ENCODE results near the gene PREP. TPM values are rescaled to one million over a fixed set of nuclear protein-coding genes. Genes with fewer than 3 reads are reported as not detected.

Gene PREP
- total RNA-seq, 6 experiments from 2014 or later: 14.8 to 18.8 (median 16.7) TPM

DNA sequence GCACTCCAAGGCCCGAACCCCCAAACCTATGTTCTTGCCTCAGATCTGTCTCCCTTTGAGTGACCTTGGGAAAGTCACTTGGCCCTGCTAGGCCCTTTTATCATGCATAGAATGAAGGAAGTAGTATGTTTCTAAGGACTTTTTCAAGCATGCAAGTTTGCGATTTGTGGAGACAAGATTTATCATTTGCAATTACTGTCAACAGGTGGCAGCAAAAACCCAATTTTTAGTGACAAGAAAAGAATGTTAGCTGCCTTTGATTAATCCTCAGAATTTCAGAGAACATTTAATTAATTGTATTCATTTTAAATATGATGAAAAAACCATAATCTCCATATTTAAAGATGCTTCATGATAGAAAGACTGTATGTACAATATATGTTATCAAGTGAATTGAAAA, 28.3 kb upstream of the PREP start:
- no peak overlapping the region for H3K4me3 ChIP-seq
- WGBS (ENCODE audit: insufficient coverage, low coverage, low lambda C conversion rate, missing lambda C conversion rate): 3% methylated on average over 2 of the region's 2 CpGs
- no peaks in the 10 kb centered on the region for H3K36me3 ChIP-seq
- intact Hi-C loops (cut with DNase I): no loop called here
- H3K4me1 ChIP-seq: no peaks in the 10 kb centered on the region
- no peak for TF ChIP-seq POLR2A (IDR thresholded peaks at IDR 0.05)
- TF ChIP-seq, protein P1, sequence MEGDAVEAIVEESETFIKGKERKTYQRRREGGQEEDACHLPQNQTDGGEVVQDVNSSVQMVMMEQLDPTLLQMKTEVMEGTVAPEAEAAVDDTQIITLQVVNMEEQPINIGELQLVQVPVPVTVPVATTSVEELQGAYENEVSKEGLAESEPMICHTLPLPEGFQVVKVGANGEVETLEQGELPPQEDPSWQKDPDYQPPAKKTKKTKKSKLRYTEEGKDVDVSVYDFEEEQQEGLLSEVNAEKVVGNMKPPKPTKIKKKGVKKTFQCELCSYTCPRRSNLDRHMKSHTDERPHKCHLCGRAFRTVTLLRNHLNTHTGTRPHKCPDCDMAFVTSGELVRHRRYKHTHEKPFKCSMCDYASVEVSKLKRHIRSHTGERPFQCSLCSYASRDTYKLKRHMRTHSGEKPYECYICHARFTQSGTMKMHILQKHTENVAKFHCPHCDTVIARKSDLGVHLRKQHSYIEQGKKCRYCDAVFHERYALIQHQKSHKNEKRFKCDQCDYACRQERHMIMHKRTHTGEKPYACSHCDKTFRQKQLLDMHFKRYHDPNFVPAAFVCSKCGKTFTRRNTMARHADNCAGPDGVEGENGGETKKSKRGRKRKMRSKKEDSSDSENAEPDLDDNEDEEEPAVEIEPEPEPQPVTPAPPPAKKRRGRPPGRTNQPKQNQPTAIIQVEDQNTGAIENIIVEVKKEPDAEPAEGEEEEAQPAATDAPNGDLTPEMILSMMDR (IDR thresholded peaks at IDR 0.05): peak; percentile 28 to 62 (median 58)
- H3K9me3 ChIP-seq: no peaks in the 10 kb centered on the region
- H3K27me3 ChIP-seq: no peaks in the 10 kb centered on the region
- DNase-seq (no peak), ATAC-seq (peak in 1 of 4 donors; percentile 37)
- H3K27ac ChIP-seq: no peak overlapping the region

DNA sequence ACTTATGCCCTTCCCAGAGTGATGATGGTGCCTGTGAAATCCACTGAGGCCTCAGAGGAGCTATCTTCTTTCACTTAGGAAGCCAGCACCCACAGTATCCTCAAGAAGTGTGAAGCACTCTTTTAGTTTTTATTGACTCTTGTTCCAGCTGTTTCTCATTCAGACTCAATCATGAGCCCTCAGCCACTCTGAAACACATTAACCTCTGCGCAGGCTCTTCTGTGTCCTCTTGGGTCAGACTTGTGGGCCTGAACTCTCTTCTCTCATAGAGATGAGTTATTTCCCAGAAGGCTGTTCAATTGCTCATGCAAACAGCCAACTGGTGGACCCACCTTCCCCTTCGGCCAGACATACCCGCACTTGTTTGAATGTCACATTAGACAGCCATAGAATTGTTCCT, 27.8 kb upstream of the PREP start:
- no peak overlapping the region for H3K27ac ChIP-seq
- ATAC-seq: no peak
- H3K4me3 ChIP-seq: no peak overlapping the region
- no peaks in the 10 kb centered on the region for H3K36me3 ChIP-seq
- TF ChIP-seq POLR2A (IDR thresholded peaks at IDR 0.05): no peak
- TF ChIP-seq, protein P1 (IDR thresholded peaks at IDR 0.05): no peak
- DNase-seq: no peak
- no peaks in the 10 kb centered on the region for H3K9me3 ChIP-seq
- intact Hi-C loops (cut with DNase I): no loop called here
- WGBS (ENCODE audit: insufficient coverage, low coverage, low lambda C conversion rate, missing lambda C conversion rate): 84% methylated on average over 3 of the region's 3 CpGs
- no peaks in the 10 kb centered on the region for H3K27me3 ChIP-seq
- no peaks in the 10 kb centered on the region for H3K4me1 ChIP-seq

DNA sequence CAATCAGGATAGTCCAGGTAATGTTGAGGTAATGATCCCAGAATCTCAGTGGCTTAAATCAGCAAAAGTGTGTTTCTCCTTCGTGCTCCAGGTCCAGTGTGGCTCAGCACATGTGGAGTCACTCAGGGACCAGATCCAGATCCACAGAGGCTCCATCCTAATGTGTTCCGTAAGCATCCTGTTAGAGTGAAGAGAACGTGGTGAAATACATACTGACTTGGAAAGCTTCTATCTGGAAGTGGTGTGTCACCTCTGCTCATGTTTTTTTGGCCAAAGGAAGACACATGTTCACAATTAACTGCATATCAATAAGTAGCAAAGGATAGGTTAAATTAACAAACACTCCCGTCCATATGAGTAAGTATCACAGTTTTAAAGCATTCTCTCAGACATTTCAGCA, 26.8 kb upstream of the PREP start:
- ATAC-seq: no peak
- no peaks in the 10 kb centered on the region for H3K4me1 ChIP-seq
- H3K4me3 ChIP-seq: no peak overlapping the region
- WGBS (ENCODE audit: insufficient coverage, low coverage, low lambda C conversion rate, missing lambda C conversion rate): 72% methylated on average over 4 of the region's 4 CpGs
- no peak for TF ChIP-seq POLR2A (IDR thresholded peaks at IDR 0.05)
- TF ChIP-seq, protein P1 (IDR thresholded peaks at IDR 0.05): no peak
- H3K27ac ChIP-seq: no peak overlapping the region
- no peaks in the 10 kb centered on the region for H3K27me3 ChIP-seq
- intact Hi-C loops (cut with DNase I): loop anchor here in 1 of 2 donors (10.0 kb wide), 1 partner anchor 345 kb away; no protein-coding TSS in a partner anchor
- no peaks in the 10 kb centered on the region for H3K36me3 ChIP-seq
- H3K9me3 ChIP-seq: no peaks in the 10 kb centered on the region
- no peak for DNase-seq

DNA sequence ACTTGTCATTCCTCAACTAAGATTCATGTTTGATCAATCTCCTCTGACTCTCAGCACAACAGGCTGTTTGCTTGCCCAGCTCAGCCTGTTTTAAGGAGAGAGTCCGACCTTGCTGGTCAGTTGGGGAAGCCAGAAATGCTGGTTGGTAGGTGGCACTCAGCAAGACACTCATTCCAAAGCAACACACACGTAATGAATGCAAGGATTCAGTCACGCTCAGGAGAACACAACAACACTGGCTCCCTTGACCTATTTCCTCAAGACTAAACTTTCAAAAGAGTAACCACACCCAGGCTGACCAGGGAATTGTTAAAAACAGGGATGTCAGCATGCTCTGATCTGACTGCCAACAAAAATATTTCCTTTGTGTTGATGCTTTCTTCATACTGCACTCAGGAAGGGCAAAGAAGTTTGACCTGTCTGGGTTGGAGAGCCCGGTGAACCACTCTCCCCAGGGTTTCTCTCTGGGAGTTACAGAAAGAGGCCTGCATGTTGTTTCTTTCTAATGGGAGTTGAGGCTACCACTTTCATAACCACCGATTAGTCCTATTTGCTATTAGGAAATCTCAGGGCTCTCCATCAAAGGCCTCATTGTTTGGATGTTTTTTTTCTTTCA, 25.6 kb upstream of the PREP start:
- Histone ChIP-seq H3K4me1 (no peaks in the 10 kb centered on the region), H3K9me3 (no peaks in the 10 kb centered on the region), H3K27me3 (no peaks in the 10 kb centered on the region), H3K27ac (no peak overlapping the region), H3K4me3 (no peak overlapping the region), H3K36me3 (no peaks in the 10 kb centered on the region)
- no peak for ATAC-seq
- no peak for TF ChIP-seq POLR2A (IDR thresholded peaks at IDR 0.05)
- TF ChIP-seq, protein P1 (IDR thresholded peaks at IDR 0.05): no peak
- no peak for DNase-seq
- intact Hi-C loops (cut with DNase I): loop anchor here in 1 of 2 donors (10.0 kb wide), 1 partner anchor 344 kb away; no protein-coding TSS in a partner anchor
- 39% methylated on average over 5 of the region's 5 CpGs for WGBS (ENCODE audit: insufficient coverage, low coverage, low lambda C conversion rate, missing lambda C conversion rate)
